IMR-90 (cell line): ENCODE data around the gene C1GALT1. TPM values are rescaled to one million over a fixed set of nuclear protein-coding genes. Genes with fewer than 3 reads are reported as not detected.

Source experiments
- ATAC-seq: fragments of 200-7000 bp; cut with Tn5 transposase; 2 replicates; pipeline ENCODE4 v1.9.1; 2020; ENCODE audit warnings: low read depth, mild to moderate bottlenecking, moderate library complexity
- Bru-seq: library from RNA; stranded (reverse); fragments of 400-500 nt; gene quantifications from one replicate; lab custom pipeline; 2021; lab: Mats Ljungman, UMichigan
- BruChase-seq, 2 experiments: library from RNA; stranded (reverse); fragments of 400-500 nt; gene quantifications; one replicate each; lab custom pipeline; 2021; lab: Mats Ljungman, UMichigan
- BruUV-seq: library from RNA; stranded (reverse); fragments of 400-500 nt; replicated peaks from 2 replicates; lab custom pipeline; 2021; lab: Mats Ljungman, UMichigan
- CTCF ChIA-PET: fragments of 300-600 bp; formaldehyde crosslinking; extraction: SDS; loops from one replicate; lab custom pipeline; 2021; ENCODE audit warnings: antibody characterized with exemption; lab: Yijun Ruan, JAX
- POLR2A ChIA-PET: fragments of 300-600 bp; sonication (Branson Sonifier 250); formaldehyde crosslinking; loops from one replicate; lab custom pipeline; 2022; ENCODE audit warnings: antibody characterized with exemption; ENCODE audit not compliant: unreplicated experiment; lab: Charles Lee
- DNase-seq: peaks from one replicate; pipeline ENCODE4 v3.0.0; 2013
- H2AFZ ChIP-seq: replicated peaks from 2 replicates; pipeline ENCODE3; 2013; ENCODE audit warnings: low read length, mild to moderate bottlenecking; ENCODE audit not compliant: poor library complexity
- H2AK5ac ChIP-seq: 2 replicates; pipeline ENCODE4 v1.6.1; 2013; ENCODE audit warnings: low read depth, low read length, inconsistent platforms
- H2AK9ac ChIP-seq: replicated peaks from 2 replicates; pipeline ENCODE3; 2013; ENCODE audit warnings: mild to moderate bottlenecking, low read depth, low read length, moderate library complexity; ENCODE audit not compliant: poor library complexity
- H2BK120ac ChIP-seq: 2 replicates; pipeline ENCODE4 v1.6.1; 2013; ENCODE audit warnings: low read depth, low read length, inconsistent platforms
- H2BK15ac ChIP-seq: 3 replicates; pipeline ENCODE4 v1.6.1; 2013; ENCODE audit warnings: low read depth, low read length, inconsistent platforms
- H2BK20ac ChIP-seq: 2 replicates; pipeline ENCODE4 v1.6.1; 2013; ENCODE audit warnings: low read depth, mild to moderate bottlenecking, inconsistent platforms, low read length, moderate library complexity
- H2BK5ac ChIP-seq: 2 replicates; pipeline ENCODE4 v1.6.1; 2013; ENCODE audit warnings: mild to moderate bottlenecking, low read depth, low read length, inconsistent platforms; ENCODE audit not compliant: poor library complexity, severe bottlenecking
- H3K14ac ChIP-seq: replicated peaks from 2 replicates; pipeline ENCODE4 v1.6.1; 2013; ENCODE audit warnings: low read depth, low read length, inconsistent platforms
- H3K18ac ChIP-seq: 2 replicates; pipeline ENCODE4 v1.6.1; 2013; ENCODE audit warnings: low read depth, low read length, control low read depth
- H3K23ac ChIP-seq: 2 replicates; pipeline ENCODE4 v1.6.1; 2013; ENCODE audit warnings: low read depth, low read length, inconsistent platforms
- H3K27ac ChIP-seq: 2 replicates; pipeline ENCODE4 v1.5.1; 2013; ENCODE audit warnings: mild to moderate bottlenecking, control low read depth, low read length; ENCODE audit not compliant: insufficient read depth
- H3K27me3 ChIP-seq: 2 replicates; pipeline ENCODE4 v1.6.1; 2013; ENCODE audit warnings: low read length; ENCODE audit not compliant: control insufficient read depth, insufficient read depth
- H3K36me3 ChIP-seq: 2 replicates; pipeline ENCODE4 v1.6.1; 2013; ENCODE audit warnings: low read length, mixed read lengths; ENCODE audit not compliant: control insufficient read depth, insufficient read depth
- H3K4ac ChIP-seq: 2 replicates; pipeline ENCODE4 v1.6.1; 2013; ENCODE audit warnings: low read depth, low read length, inconsistent platforms
- H3K4me1 ChIP-seq: 2 replicates; pipeline ENCODE4 v1.6.1; 2013; ENCODE audit warnings: low read length, mixed read lengths; ENCODE audit not compliant: control insufficient read depth, insufficient read depth
- H3K4me2 ChIP-seq: 2 replicates; pipeline ENCODE4 v1.6.1; 2013; ENCODE audit warnings: low read depth, mild to moderate bottlenecking, control low read depth, low read length, moderate library complexity
- H3K4me3 ChIP-seq: 2 replicates; pipeline ENCODE4 v1.5.1; 2013; ENCODE audit warnings: low read depth, mild to moderate bottlenecking, control low read depth, low read length, moderate library complexity; ENCODE audit not compliant: insufficient read depth
- H3K56ac ChIP-seq: 2 replicates; pipeline ENCODE4 v1.6.1; 2013; ENCODE audit warnings: low read length, inconsistent platforms; ENCODE audit not compliant: insufficient read depth; ENCODE audit errors: extremely low read depth
- H3K79me1 ChIP-seq, 2 experiments: 2 replicates each; pipeline ENCODE4 v1.6.1; 2013; ENCODE audit warnings: low read length in 2 of 2, inconsistent platforms in 1 of 2, low read depth in 1 of 2
- H3K9ac ChIP-seq: 2 replicates; pipeline ENCODE4 v1.6.1; 2013; ENCODE audit warnings: low read depth, low read length, control low read depth
- H3K9me1 ChIP-seq: 2 replicates; pipeline ENCODE4 v1.6.1; 2013; ENCODE audit warnings: low read length, inconsistent platforms; ENCODE audit not compliant: insufficient read depth
- H3K9me3 ChIP-seq: 2 replicates; pipeline ENCODE4 v1.6.1; 2013; ENCODE audit warnings: low read length; ENCODE audit not compliant: control insufficient read depth, insufficient read depth
- H4K20me1 ChIP-seq: 2 replicates; pipeline ENCODE4 v1.6.1; 2013; ENCODE audit warnings: low read length, inconsistent platforms; ENCODE audit not compliant: insufficient read depth
- H4K5ac ChIP-seq: 2 replicates; pipeline ENCODE4 v1.6.1; 2013; ENCODE audit warnings: mild to moderate bottlenecking, low read depth, low read length, control low read depth
- H4K8ac ChIP-seq, 2 experiments: 2 replicates each; pipeline ENCODE4 v1.6.1; 2013; ENCODE audit warnings: low read depth in 2 of 2, low read length in 2 of 2, control low read depth in 1 of 2, inconsistent platforms in 1 of 2
- H4K91ac ChIP-seq: 2 replicates; pipeline ENCODE4 v1.6.1; 2013; ENCODE audit warnings: low read depth, low read length, inconsistent platforms; ENCODE audit not compliant: insufficient read depth
- BHLHE40 ChIP-seq: fragments of 150-350 bp; IDR thresholded peaks from 2 replicates; pipeline ENCODE4 v1.6.1; 2016; ENCODE audit warnings: mild to moderate bottlenecking, low read depth, low read length
- CEBPB ChIP-seq: IDR thresholded peaks from 2 replicates; pipeline ENCODE4 v1.6.1; 2012; ENCODE audit warnings: low read depth, low read length, improper control_type of control experiment
- CHD1 ChIP-seq: IDR thresholded peaks from 2 replicates; pipeline ENCODE4 v1.6.1; 2012; ENCODE audit warnings: low read depth, low read length, improper control_type of control experiment
- FOS ChIP-seq: fragments of 150-350 bp; IDR thresholded peaks from 2 replicates; pipeline ENCODE4 v1.6.1; 2016; ENCODE audit warnings: low read depth, low read length
- MAFK ChIP-seq: IDR thresholded peaks from 2 replicates; pipeline ENCODE4 v1.6.1; 2012; ENCODE audit warnings: low read depth, low read length, improper control_type of control experiment
- MAZ ChIP-seq: IDR thresholded peaks from 2 replicates; pipeline ENCODE4 v1.6.1; 2012; ENCODE audit warnings: low read depth, mild to moderate bottlenecking, low read length, improper control_type of control experiment, moderate library complexity, borderline replicate concordance
- MXI1 ChIP-seq: IDR thresholded peaks from 2 replicates; pipeline ENCODE4 v1.6.1; 2012; ENCODE audit warnings: low read depth, mild to moderate bottlenecking, low read length, moderate library complexity, borderline replicate concordance
- POLR2A ChIP-seq: IDR thresholded peaks from 2 replicates; pipeline ENCODE4 v1.6.1; 2012; ENCODE audit warnings: mild to moderate bottlenecking, low read depth, low read length
- RAD21 ChIP-seq: IDR thresholded peaks from 2 replicates; pipeline ENCODE4 v1.6.1; 2012; ENCODE audit warnings: low read length, improper control_type of control experiment
- RCOR1 ChIP-seq: IDR thresholded peaks from 2 replicates; pipeline ENCODE4 v1.6.1; 2012; ENCODE audit warnings: mild to moderate bottlenecking, low read length, improper control_type of control experiment; ENCODE audit not compliant: insufficient replicate concordance
- RFX5 ChIP-seq: IDR thresholded peaks from 2 replicates; pipeline ENCODE4 v1.8.0; 2012; ENCODE audit warnings: low read depth, mild to moderate bottlenecking, low read length, moderate library complexity
- SMC3 ChIP-seq: fragments of 150-350 bp; IDR thresholded peaks from 2 replicates; pipeline ENCODE4 v1.6.1; 2016; ENCODE audit warnings: low read depth, mild to moderate bottlenecking, antibody characterized with exemption, low read length, moderate library complexity
- WGBS, 2 experiments: methylation state at CpG; one replicate each; pipeline versions ENCODE4 v1.1.5 to v1.1.7; 2013; ENCODE audit warnings: missing lambda C conversion rate in 2 of 2; ENCODE audit not compliant: insufficient read length in 1 of 2; ENCODE audit errors: extremely low coverage in 2 of 2; 5-methylcytosine and 5-hydroxymethylcytosine counted together
- dilution Hi-C: fragments of 300-500 bp; cut with HindIII; formaldehyde crosslinking; loops from one replicate; pipeline ENCODE4 v1.14.3; 2018; ENCODE audit warnings: low sequenced_read_pairs; ENCODE audit not compliant: unreplicated experiment
- in situ Hi-C: fragments of 300-500 bp; cut with MboI; formaldehyde crosslinking; loops from 3 replicates; pipeline ENCODE4 v1.14.3; 2019; ENCODE audit warnings: low sequenced_read_pairs, inconsistent platforms, mixed read lengths
- intact Hi-C: fragments of 100-400 bp; cut with micrococcal nuclease; formaldehyde crosslinking; loops from 2 replicates; pipeline ENCODE4 v1.10.0; 2022
- long read RNA-seq: library from polyadenylated mRNA; unstranded; transcript quantifications from one replicate; pipeline ENCODE4 v2.0.0, GENCODE V29; 2021; ENCODE audit not compliant: unreplicated experiment
- polyA plus RNA-seq, 3 experiments: library from polyadenylated mRNA; depleted of rRNA; stranded (reverse); fragments of >200 nt; gene quantifications; 2 replicates each; pipeline ENCODE4 v1.2.3, GENCODE V29; 2012; ENCODE audit warnings: low replicate concordance in 1 of 3
- total RNA-seq: library from RNA; depleted of rRNA; stranded (reverse); fragments of >200 nt; gene quantifications from 2 replicates; pipeline ENCODE4 v1.2.3, GENCODE V29; 2012; rRNA removed
- TF ChIP-seq, protein P1 (sequence below): fragments of 150-350 bp; IDR thresholded peaks from 2 replicates; pipeline ENCODE4 v1.6.1; 2016; ENCODE audit warnings: low read depth, mild to moderate bottlenecking, low read length, moderate library complexity, borderline replicate concordance

Gene C1GALT1
- total RNA-seq (12.2 and 23.1 TPM in 2 replicates), polyA plus RNA-seq (2012; rRNA removed) (9.9 and 11.6 TPM in 2 replicates), Bru-seq, nascent RNA (percentile 65 among the genes with signal in this experiment), BruChase-seq, experiment 1, labeled RNA remaining after a 6-hour chase (percentile 53 among the genes with signal in this experiment), BruChase-seq, experiment 2, labeled RNA remaining after a 2-hour chase (percentile 70 among the genes with signal in this experiment)
- polyA plus RNA-seq (2012; cell fraction: cytosol; rRNA removed): 8.5 and 15.2 TPM in 2 replicates
- 1.8 and 6.6 TPM in 2 replicates for polyA plus RNA-seq (2012; cell fraction: nucleus; rRNA removed; ENCODE audit: low replicate concordance)
- long read RNA-seq, full-length matches to known transcripts: 14 of 18 reads
- long read RNA-seq, partial matches to known transcripts: 0 of 18 reads
- long read RNA-seq, other reads (novel, unspliced or antisense): 4 of 18 reads

GRCh38 chr7:7182156-7183060 lies at the start of gene C1GALT1:
Gene C1GALT1 (plus strand): TSS chr7:7182544. CDS start chr7:7234320, 51,776 bp downstream.
- peaks cover 11% of the 10 kb centered on the region for H3K9me1 ChIP-seq
- no peaks in the 10 kb centered on the region for H3K27me3 ChIP-seq
- peak within 1 kb of the TSS; percentile 74 for H3K56ac ChIP-seq
- peak within 1 kb of the TSS; percentile 72 for H3K14ac ChIP-seq
- peak within 1 kb of the TSS; percentile 66 for H3K4ac ChIP-seq
- peak within 1 kb of the TSS; percentile 73 for H2BK5ac ChIP-seq
- H3K9me3 ChIP-seq: no peaks in the 10 kb centered on the region
- intact Hi-C loops: loop anchor here (2.0 to 5.0 kb wide), 5 partner anchors 38 to 360 kb away; no protein-coding TSS in a partner anchor
- no peak within 1 kb of the TSS for H2BK15ac ChIP-seq
- peaks cover 8 to 24% of the 10 kb centered on the region in 2 experiments; a peak in 3 of 4 replicates for H3K79me1 ChIP-seq
- peak within 1 kb of the TSS; percentile 7; the same call in 1 of the 2 replicates for H4K91ac ChIP-seq
- no TSS peak for BruUV-seq
- 1% methylated on average over 17 of the region's 82 CpGs; no CpG with 5 or more reads in 1 of the 2 experiments for WGBS, 2 experiments
- H3K4me3 ChIP-seq: peak within 1 kb of the TSS; percentile 77
- DNase-seq: peak; percentile 97
- in situ Hi-C loops: no loop called here
- H4K5ac ChIP-seq: peak within 1 kb of the TSS; percentile 14
- H4K8ac ChIP-seq: peak within 1 kb of the TSS; percentile 25 to 48
- H3K4me1 ChIP-seq: peaks cover 3% of the 10 kb centered on the region; the same call in 1 of the 2 replicates
- H2AK9ac ChIP-seq: peak within 1 kb of the TSS; percentile 91
- dilution Hi-C loops: no loop called here
- peak; percentile 97 for ATAC-seq
- peak within 1 kb of the TSS; percentile 77 for H3K23ac ChIP-seq
- H3K27ac ChIP-seq: peak within 1 kb of the TSS; percentile 72
- H3K18ac ChIP-seq: peak within 1 kb of the TSS; percentile 25
- H2AK5ac ChIP-seq: peak within 1 kb of the TSS; percentile 16; the same call in 1 of the 2 replicates
- CTCF ChIA-PET: interaction anchor here (0.6 to 1.4 kb wide), 7 partner anchors 8 to 256 kb away, joined by 3 to 8 read pairs (median 3); no protein-coding TSS in a partner anchor
- H2BK120ac ChIP-seq: peak within 1 kb of the TSS; percentile 26
- POLR2A ChIA-PET: no interaction called here
- H4K20me1 ChIP-seq: no peaks in the 10 kb centered on the region
- H3K9ac ChIP-seq: peak within 1 kb of the TSS; percentile 90
- H3K4me2 ChIP-seq: peak within 1 kb of the TSS; percentile 96
- peak within 1 kb of the TSS; percentile 10 for H2BK20ac ChIP-seq
- H3K36me3 ChIP-seq: no peaks in the 10 kb centered on the region
- H2AFZ ChIP-seq: peak within 1 kb of the TSS; percentile 97
- TF ChIP-seq RFX5 (no peak), MXI1 (peak; percentile 60; the same call in 1 of the 2 replicates), FOS (no peak), CEBPB (no peak), CHD1 (no peak), MAFK (no peak), RAD21 (peak; percentile 43), BHLHE40 (peak; percentile 82), RCOR1 (no peak), POLR2A (peak; percentile 77), SMC3 (peak; percentile 36), MAZ (peak; percentile 81; the same call in 1 of the 2 replicates)
- TF ChIP-seq, protein P1, sequence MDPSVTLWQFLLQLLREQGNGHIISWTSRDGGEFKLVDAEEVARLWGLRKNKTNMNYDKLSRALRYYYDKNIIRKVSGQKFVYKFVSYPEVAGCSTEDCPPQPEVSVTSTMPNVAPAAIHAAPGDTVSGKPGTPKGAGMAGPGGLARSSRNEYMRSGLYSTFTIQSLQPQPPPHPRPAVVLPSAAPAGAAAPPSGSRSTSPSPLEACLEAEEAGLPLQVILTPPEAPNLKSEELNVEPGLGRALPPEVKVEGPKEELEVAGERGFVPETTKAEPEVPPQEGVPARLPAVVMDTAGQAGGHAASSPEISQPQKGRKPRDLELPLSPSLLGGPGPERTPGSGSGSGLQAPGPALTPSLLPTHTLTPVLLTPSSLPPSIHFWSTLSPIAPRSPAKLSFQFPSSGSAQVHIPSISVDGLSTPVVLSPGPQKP: no peak
